ENCODE measurements around the gene SEPSECS.
A peak's percentile ranks its signal among the peaks of the same experiment; 100 is the strongest.

Gene SEPSECS

GRCh38 chr4:25104591-25104990, 55.7 kb downstream of the SEPSECS start:
- Histone ChIP-seq H3K27ac (ENCODE audit: extremely low read depth, low read depth, low read length) (no peak overlapping the region), H3K9me3 (ENCODE audit: control insufficient read depth, insufficient read depth, low read depth, low read length) (no peaks in the 10 kb centered on the region), H3K4me1 (ENCODE audit: control insufficient read depth, insufficient read depth, low read length) (no peaks in the 10 kb centered on the region), H3K36me3 (ENCODE audit: control insufficient read depth in 2 of 2, insufficient read depth in 1 of 2, low read length in 2 of 2) (no peaks in the 10 kb centered on the region), H3K4me3 (ENCODE audit: low read depth, low read length) (no peak overlapping the region)
- POLR2A ChIA-PET: no interaction called here
- TF ChIP-seq ZNF830 (tag by site-specific recombination; IDR thresholded peaks at IDR 0.05; ENCODE audit: low read depth) (no peak), ZNF138 (tag by site-specific recombination; IDR thresholded peaks at IDR 0.05; ENCODE audit: borderline replicate concordance) (no peak), ZNF621 (tag by site-specific recombination; IDR thresholded peaks at IDR 0.05) (no peak), ZFP37 (tag by site-specific recombination; IDR thresholded peaks at IDR 0.05) (no peak), ZSCAN18 (tag by site-specific recombination; IDR thresholded peaks at IDR 0.05) (no peak), ZNF174 (tag by site-specific recombination; IDR thresholded peaks at IDR 0.05) (no peak), ZNF561 (tag by site-specific recombination; IDR thresholded peaks at IDR 0.05; ENCODE audit: borderline replicate concordance) (no peak), OVOL3 (tag by site-specific recombination; IDR thresholded peaks at IDR 0.05) (no peak), ZNF10 (tag by site-specific recombination; IDR thresholded peaks at IDR 0.05) (no peak), KLF16 (tag by site-specific recombination; IDR thresholded peaks at IDR 0.05) (no peak), ZNF473 (tag by site-specific recombination; IDR thresholded peaks at IDR 0.05) (no peak), PATZ1 (tag by site-specific recombination; IDR thresholded peaks at IDR 0.05) (no peak), GLI4 (tag by site-specific recombination; IDR thresholded peaks at IDR 0.05) (no peak), ZNF350 (tag by site-specific recombination; IDR thresholded peaks at IDR 0.05) (no peak), ZSCAN23 (tag by site-specific recombination; IDR thresholded peaks at IDR 0.05) (no peak), ZBTB8A (tag by site-specific recombination; IDR thresholded peaks at IDR 0.05) (no peak), ZFHX2 (tag by site-specific recombination; conservative IDR thresholded peaks at IDR 0.05) (no peak), ZNF214 (tag by site-specific recombination; IDR thresholded peaks at IDR 0.05; ENCODE audit: borderline replicate concordance) (no peak), ZNF146 (tag by site-specific recombination; IDR thresholded peaks at IDR 0.05) (no peak)
- CTCF ChIA-PET: interaction anchor here (0.8 to 0.9 kb wide), 2 partner anchors 10 to 42 kb away, joined by 3 to 5 read pairs; no protein-coding TSS in a partner anchor

GRCh38 chr4:25103418-25103817, 56.8 kb downstream of the SEPSECS start:
- POLR2A ChIA-PET: no interaction called here
- H3K36me3 ChIP-seq (ENCODE audit: control insufficient read depth in 2 of 2, insufficient read depth in 1 of 2, low read length in 2 of 2): no peaks in the 10 kb centered on the region
- H3K4me3 ChIP-seq (ENCODE audit: low read depth, low read length): no peak overlapping the region
- CTCF ChIA-PET: no interaction called here
- no peak for TF ChIP-seq ZNF521 (tag by site-specific recombination; IDR thresholded peaks at IDR 0.05)
- no peaks in the 10 kb centered on the region for H3K4me1 ChIP-seq (ENCODE audit: control insufficient read depth, insufficient read depth, low read length)
- no peaks in the 10 kb centered on the region for H3K9me3 ChIP-seq (ENCODE audit: control insufficient read depth, insufficient read depth, low read depth, low read length)
- H3K27ac ChIP-seq (ENCODE audit: extremely low read depth, low read depth, low read length): no peak overlapping the region

- CTCF ChIA-PET: no interaction called here
Observed at GRCh38 chr4:25101836-25102235, 58.4 kb downstream of the SEPSECS start.

More at GRCh38 chr4:25101836-25102235, 58.4 kb downstream of the SEPSECS start:
- Histone ChIP-seq H3K36me3 (ENCODE audit: control insufficient read depth in 2 of 2, insufficient read depth in 1 of 2, low read length in 2 of 2) (no peaks in the 10 kb centered on the region), H3K27ac (ENCODE audit: extremely low read depth, low read depth, low read length) (no peak overlapping the region), H3K4me1 (ENCODE audit: control insufficient read depth, insufficient read depth, low read length) (no peaks in the 10 kb centered on the region), H3K4me3 (ENCODE audit: low read depth, low read length) (no peak overlapping the region), H3K9me3 (ENCODE audit: control insufficient read depth, insufficient read depth, low read depth, low read length) (no peaks in the 10 kb centered on the region)
- TF ChIP-seq ZNF133 (tag by site-specific recombination; IDR thresholded peaks at IDR 0.05): peak; percentile 96
- TF ChIP-seq ZNF223 (tag by site-specific recombination; IDR thresholded peaks at IDR 0.05): no peak
- no peak for TF ChIP-seq ZBTB8A (tag by site-specific recombination; IDR thresholded peaks at IDR 0.05)
- no peak for TF ChIP-seq EGR2 (tag by site-specific recombination; IDR thresholded peaks at IDR 0.05; ENCODE audit: low read depth)
- no peak for TF ChIP-seq ZEB2 (tag by site-specific recombination; IDR thresholded peaks at IDR 0.05)
- no peak for TF ChIP-seq ZNF398 (tag by site-specific recombination; IDR thresholded peaks at IDR 0.05)
- POLR2A ChIA-PET: no interaction called here
